Activated CD4-positive, alpha-beta T cell treated with anti-CD3 and anti-CD28 coated beads for 4 hours (primary cell): Measurements from ENCODE around the gene PLEKHM3.
"Not testable (repeated sequence)": the region's sequence is repeated elsewhere in the genome, so short reads cannot be mapped to it uniquely, and the experiment has no call there.

Experiments used
- DNase-seq, 2 donors: peaks; one replicate each; pipeline ENCODE4 v3.0.0-alpha.2; 2020

The PLEKHM3 gene

DNA sequence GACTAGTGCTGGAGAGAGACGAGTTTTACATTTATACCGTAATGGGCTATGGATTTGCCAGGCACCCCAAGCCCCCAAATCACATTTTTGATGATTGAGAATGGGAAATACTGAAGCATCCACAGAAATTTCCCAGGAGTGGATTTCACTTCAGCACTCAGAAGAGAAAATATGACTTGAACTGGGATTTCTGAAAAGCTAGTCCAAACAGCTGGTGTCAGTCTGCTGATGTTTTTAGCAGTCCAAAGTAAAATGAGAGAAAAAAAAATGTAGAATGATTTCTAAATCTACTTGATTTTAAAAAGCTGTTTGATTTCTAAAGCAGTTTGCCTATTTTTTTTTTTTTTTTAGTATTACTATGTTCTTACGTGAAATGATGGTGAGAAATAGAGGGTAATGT lies 105.0 kb downstream of the PLEKHM3 start:
- DNase-seq, result no peak

DNA sequence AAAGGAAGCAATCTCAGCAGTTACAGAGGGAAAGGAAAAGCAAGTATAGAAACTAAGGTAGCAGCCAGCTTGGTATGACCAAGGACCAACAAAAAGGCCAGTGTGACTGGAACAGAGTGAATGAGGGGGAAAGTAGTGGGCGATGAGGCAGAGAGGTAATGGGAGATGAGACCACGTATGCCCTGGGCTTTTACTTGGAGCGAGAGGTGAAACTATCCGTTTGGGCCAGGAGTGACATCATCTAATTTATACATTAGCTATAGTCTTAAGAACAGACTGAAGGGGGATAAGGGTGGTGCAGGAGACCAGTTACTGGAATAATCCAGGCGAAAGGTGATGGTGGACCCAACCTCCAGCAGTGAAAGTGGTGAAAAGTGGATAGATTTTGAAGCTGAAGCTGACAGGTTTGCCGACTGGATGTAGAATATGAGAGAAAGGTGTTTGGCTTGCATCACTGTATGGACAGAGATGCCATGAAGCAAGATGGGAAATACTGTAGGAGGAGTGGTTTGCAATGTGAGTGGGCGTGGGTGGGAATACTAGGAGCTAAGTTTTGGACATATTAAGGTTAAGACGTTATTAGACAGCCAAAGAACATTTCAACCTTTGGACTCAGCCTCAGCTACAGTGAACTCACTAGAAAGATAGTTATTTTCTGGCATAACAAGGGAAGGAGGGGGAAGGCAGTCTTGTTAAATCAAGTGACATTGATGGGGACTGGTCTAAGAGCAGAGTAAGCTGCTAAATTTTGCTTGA lies 106.0 kb downstream of the PLEKHM3 start:
- no peak for DNase-seq

DNA sequence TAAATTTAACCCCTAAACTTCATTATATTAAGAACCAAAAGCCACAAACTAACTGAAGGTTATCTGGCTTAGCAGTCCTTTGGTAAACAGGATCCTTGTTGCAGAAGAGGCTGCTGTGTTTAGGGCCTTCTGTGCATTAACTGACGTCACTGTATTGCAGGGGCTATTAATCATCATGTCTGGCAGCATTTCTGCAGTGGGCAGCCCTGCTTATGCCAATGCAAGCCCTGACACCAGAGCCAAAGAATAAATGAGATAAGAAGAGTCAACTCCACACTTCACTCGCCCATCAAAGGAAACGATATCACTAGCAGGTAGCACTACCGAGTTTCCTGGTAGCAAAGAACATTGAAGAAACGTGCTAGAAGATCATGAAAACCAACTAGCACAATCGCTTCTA lies 110.6 kb downstream of the PLEKHM3 start:
- no peak for DNase-seq

DNA sequence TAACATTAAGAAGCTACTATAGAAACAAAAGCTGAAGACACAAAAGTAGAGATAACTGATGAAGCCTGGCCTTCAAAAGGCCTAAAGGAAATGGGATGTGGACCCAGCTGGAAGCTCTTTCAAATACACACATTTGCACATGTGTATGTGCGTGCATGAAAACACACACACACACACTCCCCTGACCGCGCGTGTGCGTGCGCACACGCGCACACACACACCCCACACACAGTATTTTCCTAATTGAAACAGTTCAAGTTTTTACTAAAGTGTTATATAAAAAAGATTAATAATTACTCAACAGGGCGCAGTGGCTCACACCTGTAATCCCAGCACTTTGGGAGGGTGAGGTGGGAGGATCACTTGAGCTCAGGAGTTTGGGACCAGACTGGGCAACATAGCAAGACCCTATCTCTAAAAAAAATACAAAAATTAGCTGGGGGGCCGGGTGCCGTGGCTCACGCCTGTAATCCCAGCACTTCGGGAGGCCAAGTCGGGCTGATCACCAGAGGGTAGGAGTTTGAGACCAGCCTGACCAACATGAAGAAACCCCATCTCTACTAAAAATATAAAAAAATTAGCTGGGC lies 111.5 kb downstream of the PLEKHM3 start:
- DNase-seq, result no peak

DNA sequence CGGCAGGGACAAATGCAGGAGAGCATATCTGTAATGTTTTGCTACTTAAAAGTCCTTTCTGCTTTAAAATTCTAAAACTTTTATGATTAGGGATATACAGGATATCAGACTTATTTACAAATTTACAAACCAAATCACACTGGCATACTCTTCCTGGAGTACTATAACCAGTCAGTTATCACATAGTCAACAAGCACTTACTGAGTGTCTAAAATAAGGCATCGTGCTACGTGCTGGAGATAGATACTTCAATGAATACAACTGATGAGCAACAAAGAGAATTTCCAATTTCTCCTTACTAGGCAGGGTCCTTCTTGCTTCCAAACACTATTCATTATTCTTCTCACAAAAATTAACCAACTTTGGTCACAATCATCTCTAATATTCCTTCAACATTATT lies 113.5 kb downstream of the PLEKHM3 start:
- no peak for DNase-seq

DNA sequence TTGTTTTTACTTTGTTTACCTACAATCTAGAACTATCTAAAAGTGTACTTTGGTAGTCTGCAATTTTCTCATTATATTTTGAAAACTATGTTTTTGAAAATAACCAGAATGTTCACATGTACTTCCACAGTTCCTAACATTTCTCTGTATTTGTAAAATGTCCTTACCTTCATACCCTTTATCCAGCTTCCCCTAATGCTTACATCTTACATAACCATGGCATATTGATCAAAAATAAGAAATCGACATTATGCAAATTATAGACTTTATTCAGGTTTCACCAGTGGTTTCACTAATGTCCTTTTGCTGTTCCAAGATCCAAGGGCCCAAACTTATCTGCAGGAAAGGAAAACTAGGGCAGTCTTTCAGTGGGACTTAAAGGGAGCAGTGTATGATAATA lies 114.1 kb downstream of the PLEKHM3 start:
- no peak for DNase-seq

DNA sequence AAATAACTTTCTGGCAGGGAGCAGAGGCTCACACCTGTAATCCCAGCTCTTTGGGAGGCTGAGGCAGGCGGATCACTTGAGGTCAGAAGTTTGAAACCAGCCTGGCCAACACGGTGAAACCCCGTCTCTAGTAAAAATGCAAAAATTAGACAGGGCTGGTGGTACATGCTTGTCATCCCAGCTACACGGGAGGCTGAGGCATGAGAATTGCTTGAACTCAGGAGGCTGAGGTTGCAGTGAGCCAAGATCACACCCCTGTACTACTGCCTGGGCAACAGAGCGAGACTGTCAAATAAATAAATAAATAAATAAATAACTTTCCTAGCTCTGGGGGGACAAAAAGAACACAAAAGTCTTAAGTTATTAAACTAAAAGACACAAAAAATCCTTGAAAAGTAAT lies 118.8 kb downstream of the PLEKHM3 start:
- DNase-seq, result not testable (repeated sequence)

DNA sequence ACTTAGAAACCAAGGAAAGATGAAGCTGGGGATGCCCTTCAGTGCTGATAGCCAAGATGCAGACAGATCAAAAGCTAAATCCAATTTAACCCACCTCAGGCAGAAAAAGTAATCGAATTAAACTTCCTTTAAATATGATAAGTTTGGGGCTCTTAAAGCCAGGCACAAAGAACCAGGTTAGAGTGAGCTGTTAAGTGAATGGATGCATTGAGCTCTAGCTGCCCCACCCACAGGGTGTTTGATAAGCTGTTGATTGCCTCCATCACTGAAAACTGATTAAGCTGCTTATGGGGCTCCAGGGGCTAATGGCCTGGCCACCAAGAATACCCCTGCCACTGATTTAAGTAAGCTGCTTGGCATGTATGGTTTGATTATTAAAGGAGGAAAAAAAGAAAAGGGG lies 119.8 kb downstream of the PLEKHM3 start:
- DNase-seq, result no peak

DNA sequence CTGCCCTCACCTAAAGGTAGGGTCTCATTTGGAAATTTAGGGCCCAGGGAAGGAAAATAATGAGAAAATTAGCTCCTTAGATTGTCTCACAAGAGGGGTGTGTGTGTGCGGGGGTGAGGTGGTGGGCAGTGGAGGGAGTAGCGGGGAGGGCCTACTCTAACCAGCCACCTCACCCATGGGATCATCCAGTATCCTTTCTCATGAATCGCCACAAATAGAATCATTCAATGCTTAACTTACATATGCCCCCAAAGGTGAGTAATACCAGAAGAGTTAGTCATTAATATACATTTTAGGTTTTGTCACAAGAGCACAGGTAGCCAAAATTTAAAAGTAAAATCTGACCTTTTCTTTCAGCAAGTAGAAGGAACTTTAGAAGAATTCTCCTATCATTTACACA lies 122.1 kb downstream of the PLEKHM3 start:
- DNase-seq, result no peak

DNA sequence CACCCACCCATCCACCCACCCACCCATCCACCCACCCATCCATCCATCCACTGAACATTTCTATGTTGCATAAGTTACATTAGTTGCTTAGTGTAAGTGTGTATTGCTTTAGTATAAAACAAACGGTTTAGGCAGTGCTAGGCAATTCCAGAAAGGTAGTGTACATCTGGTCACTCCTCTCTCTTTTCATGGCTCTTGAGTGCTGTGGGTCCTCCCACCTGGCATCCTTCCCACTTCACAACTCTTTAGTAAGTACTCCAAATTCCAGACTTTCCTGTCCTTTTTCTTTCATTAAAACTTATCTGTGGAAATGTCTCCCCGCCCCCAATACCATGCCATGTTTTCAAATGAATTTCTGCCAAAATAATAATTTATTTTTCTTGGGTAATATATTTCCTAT lies 122.5 kb downstream of the PLEKHM3 start:
- DNase-seq, result no peak

DNA sequence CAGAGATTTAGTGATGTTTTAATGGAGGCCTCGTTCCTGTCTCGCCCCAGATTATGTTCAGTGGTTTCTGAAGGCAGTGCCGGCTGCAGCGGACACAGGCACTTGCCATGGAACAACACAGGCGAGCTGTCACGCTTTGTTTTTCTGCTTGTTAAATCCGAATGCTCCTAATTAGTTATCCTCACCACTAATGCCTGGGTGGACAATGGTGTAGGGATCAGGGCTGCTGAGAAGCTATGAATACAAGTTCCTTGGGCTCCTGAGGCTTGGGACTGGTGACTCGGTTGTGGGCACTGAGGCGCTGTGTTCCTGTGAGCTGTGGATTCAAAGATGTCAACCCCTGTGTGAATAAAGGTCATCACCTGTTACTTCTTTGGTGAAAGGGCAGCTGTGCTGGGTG lies 123.5 kb downstream of the PLEKHM3 start:
- no peak for DNase-seq

DNA sequence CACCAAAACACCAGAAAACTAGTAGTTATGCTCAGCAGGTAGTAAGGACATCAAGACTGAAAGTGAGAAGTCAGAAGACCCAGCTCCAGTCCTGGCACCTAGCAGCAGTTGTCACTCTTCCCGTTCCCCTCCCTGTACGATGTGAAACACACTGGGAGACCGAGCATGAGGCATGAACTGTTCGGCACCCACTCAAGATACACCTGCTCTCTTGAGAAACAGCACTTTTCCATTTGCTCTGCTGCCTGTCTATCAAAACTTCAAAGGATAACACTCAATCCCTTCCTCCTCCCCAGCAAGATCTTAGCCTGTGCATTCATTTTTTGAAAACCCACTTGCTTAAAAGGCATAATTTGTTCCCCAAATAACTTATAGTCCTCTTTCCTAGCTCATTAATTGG lies 123.9 kb downstream of the PLEKHM3 start:
- no peak for DNase-seq

DNA sequence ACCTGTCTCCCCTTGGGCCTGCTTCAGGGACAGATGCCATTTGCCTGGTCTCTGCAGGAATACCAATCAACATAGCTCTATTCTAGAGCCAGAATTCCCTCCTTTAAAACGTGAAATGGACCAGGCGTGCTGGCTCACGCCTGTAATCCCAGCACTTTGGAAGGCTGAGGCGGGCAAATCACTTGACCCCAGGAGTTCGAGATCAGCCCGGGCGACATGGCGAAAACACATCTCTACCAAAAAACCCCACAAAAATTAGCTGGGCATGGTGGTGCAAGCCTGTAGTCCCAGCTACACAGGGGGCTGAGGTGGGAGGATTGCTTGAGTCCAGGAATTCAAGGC lies 127.0 kb downstream of the PLEKHM3 start:
- no peak for DNase-seq

DNA sequence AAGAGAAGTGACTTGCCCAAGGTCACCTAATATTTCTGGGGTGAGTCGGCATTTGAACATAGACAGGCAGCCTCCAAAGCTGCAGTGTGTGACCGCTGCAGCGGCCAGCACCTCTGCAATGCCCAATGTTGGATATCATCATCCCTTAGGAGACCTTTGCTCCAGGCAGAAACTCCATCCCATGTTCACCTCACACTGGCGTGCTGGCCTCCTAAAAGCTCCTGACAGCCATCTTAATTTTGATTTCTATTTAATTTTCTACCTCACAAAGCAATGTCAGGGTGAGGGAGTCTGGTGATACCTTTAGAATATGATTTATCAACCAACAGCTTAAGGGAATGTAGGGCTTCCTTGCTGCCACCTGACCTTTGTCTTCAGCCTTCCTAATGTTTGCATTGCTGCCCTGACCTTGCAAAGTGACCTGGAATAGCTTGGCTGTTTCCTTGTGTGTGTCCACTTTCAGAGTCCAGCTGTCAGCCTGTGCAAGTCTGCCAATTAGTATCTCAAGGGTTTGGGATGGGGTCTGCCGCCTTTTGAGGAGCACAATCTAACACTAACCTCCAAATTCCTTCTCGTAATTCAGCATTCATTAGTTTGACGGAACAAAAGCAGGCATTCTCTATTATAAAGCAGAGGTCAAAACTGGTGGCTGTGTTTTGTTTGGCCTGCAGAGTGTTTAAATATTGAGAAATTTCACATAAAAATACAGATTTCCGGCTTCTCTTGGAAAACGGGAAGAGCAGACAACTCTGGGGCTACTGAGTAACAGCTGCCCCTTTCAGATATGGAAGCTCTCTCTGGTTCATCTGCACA lies 127.6 kb downstream of the PLEKHM3 start:
- no peak for DNase-seq

DNA sequence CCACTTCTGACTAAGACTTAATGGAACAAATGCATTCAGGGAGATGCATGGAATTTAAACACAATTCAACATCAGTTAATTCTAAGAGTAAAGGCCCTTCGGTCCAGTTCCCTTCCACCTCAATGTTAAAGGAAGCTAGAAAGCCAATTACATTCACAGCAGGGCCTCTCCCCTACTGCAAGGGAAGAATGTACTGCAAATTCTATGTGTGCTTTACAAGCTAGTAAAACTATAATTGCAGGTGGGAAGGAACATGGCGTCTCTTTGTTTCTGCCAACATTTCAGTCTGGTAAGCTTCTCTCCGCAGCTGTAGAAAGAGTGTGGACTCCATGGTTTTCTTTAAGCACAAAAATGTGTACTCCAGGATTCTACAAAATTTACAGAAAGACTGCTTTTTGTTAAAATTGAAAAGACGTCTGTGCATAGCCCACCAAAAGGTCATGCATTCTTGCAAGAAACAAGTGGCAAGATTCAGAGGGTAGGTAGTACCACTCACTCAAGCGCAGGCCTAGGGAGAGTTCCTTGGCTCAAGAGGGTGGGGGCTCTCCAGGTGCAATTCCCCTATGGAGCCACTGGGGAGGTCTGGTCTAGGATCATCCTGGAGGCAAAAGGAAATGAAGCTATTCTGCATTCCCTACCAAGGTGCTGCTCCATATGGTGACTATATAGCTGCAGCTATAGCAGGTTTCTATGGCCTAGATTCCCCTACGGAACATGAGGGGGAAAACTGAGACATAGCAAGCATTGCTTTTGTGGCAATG lies 128.6 kb downstream of the PLEKHM3 start:
- no peak for DNase-seq

DNA sequence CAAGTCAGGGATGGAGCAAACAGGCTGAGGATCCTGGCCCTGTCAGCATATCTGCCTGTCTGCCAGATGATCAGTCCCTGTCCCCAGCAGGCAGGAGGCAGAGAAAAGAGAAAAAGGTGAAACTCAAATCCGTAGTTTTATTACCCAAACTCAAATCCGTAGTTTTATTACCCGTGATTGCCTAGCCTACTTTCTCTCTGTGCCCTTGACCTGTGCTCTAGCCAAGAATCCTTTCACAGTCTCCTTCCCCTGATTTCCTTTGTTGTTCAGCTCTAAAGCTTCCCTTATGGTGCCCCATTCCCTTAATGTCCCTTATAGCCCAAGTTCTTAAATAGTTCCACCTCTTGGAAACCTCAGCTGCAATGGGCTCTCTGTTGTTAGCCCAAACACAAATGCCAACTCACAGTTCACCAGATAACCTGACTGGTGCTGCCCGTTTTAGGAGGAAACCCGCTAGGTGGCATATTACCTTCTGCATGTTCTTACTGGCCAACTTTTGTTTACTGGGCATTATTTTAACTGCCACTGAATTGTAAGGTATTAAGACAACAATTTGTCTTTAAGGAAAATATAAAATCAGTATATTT lies 130.0 kb downstream of the PLEKHM3 start:
- DNase-seq, result no peak

DNA sequence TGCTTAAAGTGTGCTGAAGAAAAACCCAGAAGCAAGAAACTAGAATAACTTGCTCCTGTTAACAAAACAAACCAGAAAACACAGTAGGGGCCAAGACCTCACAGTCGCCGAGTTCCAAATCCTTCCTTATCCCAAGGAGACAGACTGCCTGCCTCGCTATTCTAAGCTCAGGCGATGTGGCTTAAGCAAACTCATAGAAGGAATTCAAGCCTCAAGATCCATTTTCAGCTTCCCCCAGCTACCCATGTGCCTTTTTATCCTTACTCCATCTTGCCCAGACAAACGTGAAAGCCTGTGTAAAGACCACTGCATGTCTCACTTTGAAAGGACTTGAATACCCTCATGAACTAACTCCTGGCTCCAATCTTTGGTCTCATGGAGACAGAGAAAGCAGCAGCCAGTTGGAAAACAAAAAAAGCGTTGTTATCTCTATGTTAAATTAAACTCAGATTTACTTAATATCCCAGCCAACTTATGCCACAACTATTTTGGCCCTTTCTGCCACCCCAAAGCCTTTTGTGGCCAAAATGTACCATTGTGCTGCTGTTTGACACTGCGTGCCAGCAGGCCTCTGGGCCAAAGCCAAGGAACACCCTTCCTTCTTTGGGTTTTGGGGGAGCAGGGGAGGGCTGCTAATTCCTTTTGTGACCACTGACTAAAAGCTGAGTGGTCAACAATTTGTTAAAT lies 132.5 kb downstream of the PLEKHM3 start:
- DNase-seq, result no peak

DNA sequence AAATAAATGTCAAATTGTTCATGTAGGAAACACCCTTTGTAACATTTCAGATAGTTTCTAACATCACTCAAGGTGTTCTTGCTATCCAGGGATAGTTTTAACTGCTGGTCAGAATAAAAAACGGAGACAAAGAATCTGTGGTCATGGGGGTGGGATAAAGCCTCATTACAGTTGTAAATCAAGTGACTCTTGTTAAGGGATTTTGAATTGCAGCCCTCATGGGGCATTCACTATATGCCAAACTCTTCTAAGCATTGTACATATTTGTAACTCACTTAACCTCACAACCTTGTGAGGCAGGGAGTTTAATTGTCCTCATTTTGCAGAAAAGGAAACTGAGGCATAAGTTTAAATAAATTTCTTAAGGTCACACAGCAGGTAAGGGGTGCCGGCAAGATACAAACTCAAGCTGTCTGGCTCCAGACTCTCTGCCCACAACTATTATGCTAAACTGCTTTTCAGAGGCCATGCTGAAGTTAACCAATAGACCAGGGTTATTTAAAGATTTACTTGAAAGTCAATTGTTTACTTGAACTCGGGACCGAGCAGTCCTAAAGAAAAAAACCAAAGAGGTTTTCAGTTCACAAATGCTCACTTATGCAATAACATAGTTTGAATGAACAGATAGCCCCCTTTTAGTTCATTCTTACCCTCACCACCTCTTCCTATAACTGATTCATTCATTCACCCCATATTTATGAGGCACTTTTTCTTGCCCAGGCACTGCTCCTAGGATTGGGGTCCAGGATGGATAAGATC lies 134.1 kb downstream of the PLEKHM3 start:
- no peak for DNase-seq

DNA sequence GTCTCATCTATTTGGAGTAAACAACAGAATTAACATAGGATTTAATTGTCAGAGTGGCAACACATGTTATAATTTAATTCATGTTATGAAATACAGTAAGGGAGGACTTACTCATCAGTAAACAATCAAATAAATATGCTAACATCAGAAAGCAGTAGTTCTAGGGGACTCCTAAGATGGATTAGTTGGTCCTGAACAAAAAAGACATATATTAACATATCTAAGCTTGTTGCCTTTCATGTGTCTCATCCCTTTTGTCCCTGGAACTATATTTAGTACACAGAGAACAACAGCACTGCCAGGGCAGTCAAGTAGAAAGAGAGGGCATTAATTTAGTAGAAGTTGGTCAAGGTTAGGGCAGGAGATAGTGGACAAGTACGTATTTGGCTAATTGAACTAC lies 137.8 kb downstream of the PLEKHM3 start:
- no peak for DNase-seq

DNA sequence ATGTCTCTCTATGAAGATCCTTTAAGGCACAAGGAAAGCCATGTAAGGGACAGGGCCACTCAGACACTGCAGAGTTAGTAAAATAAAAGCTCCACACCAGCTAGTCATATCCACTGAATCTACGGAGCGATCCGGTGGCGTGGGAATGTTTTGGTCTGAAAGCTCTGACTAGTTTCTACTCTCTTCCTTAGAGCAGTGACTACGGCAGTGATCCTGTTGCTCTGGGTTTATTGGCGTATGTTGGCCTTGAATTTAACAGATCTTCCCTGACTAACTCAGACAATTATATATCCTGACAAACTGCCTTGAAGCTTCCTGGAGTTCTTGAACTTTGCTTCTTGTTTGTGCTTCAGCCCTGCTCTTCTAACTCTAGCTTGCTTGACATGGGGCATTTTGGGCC lies 140.3 kb downstream of the PLEKHM3 start:
- no peak for DNase-seq

DNA sequence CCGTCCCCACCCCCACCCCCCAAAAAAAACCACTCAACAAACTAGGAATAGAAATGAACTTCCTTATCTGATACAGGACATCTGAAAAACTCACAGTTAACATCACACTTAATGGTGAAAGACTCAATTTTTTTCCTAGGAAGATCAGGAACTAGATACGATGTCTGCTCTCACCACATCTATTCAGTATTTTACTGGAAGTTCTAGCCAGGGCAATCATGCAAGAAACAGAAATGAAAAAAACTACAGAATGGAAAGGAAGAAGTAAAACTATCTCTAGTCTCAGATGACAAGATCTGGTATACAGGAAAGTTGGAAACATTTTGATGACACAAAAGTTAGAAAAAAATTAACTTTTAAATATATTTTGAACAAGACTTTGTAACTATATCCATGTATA lies 141.2 kb downstream of the PLEKHM3 start:
- no peak for DNase-seq
